Muscle of back (tissue), 10 donors: ENCODE results near the gene PXYLP1. TPM values are rescaled to one million over a fixed set of nuclear protein-coding genes. Genes with fewer than 3 reads are reported as not detected.

ENCODE experiments used
- polyA plus RNA-seq, 10 donors: library from polyadenylated mRNA; unstranded; fragments of 120-200 nt; gene quantifications; one replicate each; pipeline ENCODE4 v1.2.1, GENCODE V29; 2013; ENCODE audit not compliant: insufficient read length in 10 of 10

The PXYLP1 gene
- polyA plus RNA-seq, 10 donors: 18.8 to 23.7 (median 21.5) TPM

Other genes starting within 250 kb of the PXYLP1 start
- gene SPSB4, start 180.5 kb upstream of the PXYLP1 start, polyA plus RNA-seq: 10 to 100 TPM; 18.0 to 26.1 (median 23.1) TPM
- 10 to 100 TPM; 17.1 to 26.0 (median 21.3) TPM for gene ZBTB38, start 136.7 kb downstream of the PXYLP1 start, polyA plus RNA-seq